GM10266 (cell line): ENCODE data around the gene S100A2.
"Not testable (repeated sequence)": the region's sequence is repeated elsewhere in the genome, so short reads cannot be mapped to it uniquely, and the experiment has no call there.

ENCODE experiments used
- DNase-seq: peaks from one replicate; pipeline ENCODE4 v3.0.0; 2012; ENCODE audit errors: extremely low spot score
- CTCF ChIP-seq: IDR thresholded peaks from 2 replicates; pipeline ENCODE4 v1.5.1; 2012; ENCODE audit warnings: mild to moderate bottlenecking, low read depth; ENCODE audit not compliant: control insufficient read depth, insufficient read depth; ENCODE audit errors: missing control alignments

S100A2 gene

GRCh38 chr1:153588482-153588881, 22.8 kb upstream of the S100A2 start:
- no peak for DNase-seq
- no peak for TF ChIP-seq CTCF

- DNase-seq, result not testable (repeated sequence)
Observed at GRCh38 chr1:153588033-153588432, 22.4 kb upstream of the S100A2 start.

GRCh38 chr1:153587314-153587713, 21.7 kb upstream of the S100A2 start:
- DNase-seq, result no peak

GRCh38 chr1:153586347-153586746, 20.7 kb upstream of the S100A2 start:
- no peak for DNase-seq
- TF ChIP-seq CTCF, result no peak

More at GRCh38 chr1:153587314-153587713, 21.7 kb upstream of the S100A2 start:
- TF ChIP-seq CTCF, result no peak

GRCh38 chr1:153585006-153585405, 19.4 kb upstream of the S100A2 start:
- TF ChIP-seq CTCF, result no peak
- no peak for DNase-seq

GRCh38 chr1:153583976-153584375, 18.3 kb upstream of the S100A2 start:
- TF ChIP-seq CTCF, result no peak
- DNase-seq, result no peak

GRCh38 chr1:153583514-153583913, 17.9 kb upstream of the S100A2 start:
- DNase-seq, result not testable (repeated sequence)

- DNase-seq, result not testable (repeated sequence)
Observed at GRCh38 chr1:153582836-153583235, 17.2 kb upstream of the S100A2 start.

GRCh38 chr1:153578936-153579335, 13.3 kb upstream of the S100A2 start:
- no peak for DNase-seq

More at GRCh38 chr1:153578936-153579335, 13.3 kb upstream of the S100A2 start:
- TF ChIP-seq CTCF, result no peak
